ENCODE results near the gene LSAMP.

DNA sequence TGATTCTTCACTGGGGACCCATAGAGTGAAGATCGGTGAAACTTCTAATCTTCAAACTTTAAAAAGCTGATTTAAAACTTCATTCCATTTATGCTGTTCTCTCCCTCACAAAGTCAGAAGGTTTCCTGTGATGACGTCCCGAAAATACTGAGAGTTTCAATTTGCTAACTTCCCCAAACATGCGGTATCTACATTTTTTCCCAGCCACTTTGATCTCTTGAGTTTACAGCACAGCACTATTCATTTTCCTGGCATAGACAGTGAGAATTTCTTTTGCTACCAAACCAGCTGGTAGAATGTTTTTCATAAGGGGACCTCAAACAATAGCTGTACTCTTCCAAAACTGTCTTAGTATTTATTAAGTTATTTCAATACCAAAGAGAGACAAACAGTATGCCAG, 156.8 kb downstream of the LSAMP start:
- TF ChIP-seq, protein P1, sequence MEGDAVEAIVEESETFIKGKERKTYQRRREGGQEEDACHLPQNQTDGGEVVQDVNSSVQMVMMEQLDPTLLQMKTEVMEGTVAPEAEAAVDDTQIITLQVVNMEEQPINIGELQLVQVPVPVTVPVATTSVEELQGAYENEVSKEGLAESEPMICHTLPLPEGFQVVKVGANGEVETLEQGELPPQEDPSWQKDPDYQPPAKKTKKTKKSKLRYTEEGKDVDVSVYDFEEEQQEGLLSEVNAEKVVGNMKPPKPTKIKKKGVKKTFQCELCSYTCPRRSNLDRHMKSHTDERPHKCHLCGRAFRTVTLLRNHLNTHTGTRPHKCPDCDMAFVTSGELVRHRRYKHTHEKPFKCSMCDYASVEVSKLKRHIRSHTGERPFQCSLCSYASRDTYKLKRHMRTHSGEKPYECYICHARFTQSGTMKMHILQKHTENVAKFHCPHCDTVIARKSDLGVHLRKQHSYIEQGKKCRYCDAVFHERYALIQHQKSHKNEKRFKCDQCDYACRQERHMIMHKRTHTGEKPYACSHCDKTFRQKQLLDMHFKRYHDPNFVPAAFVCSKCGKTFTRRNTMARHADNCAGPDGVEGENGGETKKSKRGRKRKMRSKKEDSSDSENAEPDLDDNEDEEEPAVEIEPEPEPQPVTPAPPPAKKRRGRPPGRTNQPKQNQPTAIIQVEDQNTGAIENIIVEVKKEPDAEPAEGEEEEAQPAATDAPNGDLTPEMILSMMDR (conservative IDR thresholded peaks at IDR 0.05), result no peak
- TF ChIP-seq EZH2 (IDR thresholded peaks at IDR 0.05; ENCODE audit: low read depth), result no peak

Measured in PC-9 (cell line).